Karpas-422 (cell line): ENCODE data around the gene RPS8. TPM values are rescaled to one million over a fixed set of nuclear protein-coding genes. Genes with fewer than 3 reads are reported as not detected.

Experiments
- DNase-seq: peaks from one replicate; pipeline ENCODE4 v3.0.0-alpha.2; 2015
- H2AFZ ChIP-seq: fragments of 200-600 bp; sonication (generic); 2 replicates; pipeline ENCODE4 v1.6.1; 2014; ENCODE audit warnings: antibody characterized with exemption, low read length, mixed read lengths
- H3K27ac ChIP-seq: fragments of 200-600 bp; sonication (generic); 2 replicates; pipeline ENCODE4 v1.5.1; 2014; ENCODE audit warnings: mild to moderate bottlenecking, low read length, moderate library complexity
- H3K27me3 ChIP-seq: fragments of 200-600 bp; sonication (generic); 2 replicates; pipeline ENCODE4 v1.6.1; 2014; ENCODE audit warnings: low read length, mixed read lengths
- H3K36me3 ChIP-seq: fragments of 200-600 bp; sonication (generic); 2 replicates; pipeline ENCODE4 v1.6.1; 2014; ENCODE audit warnings: low read length, mixed read lengths; ENCODE audit not compliant: insufficient read depth
- H3K4me1 ChIP-seq: fragments of 200-600 bp; sonication (generic); 2 replicates; pipeline ENCODE4 v1.6.1; 2014; ENCODE audit warnings: mild to moderate bottlenecking, low read length, mixed read lengths
- H3K4me2 ChIP-seq: fragments of 200-600 bp; sonication (generic); 2 replicates; pipeline ENCODE4 v1.6.1; 2014; ENCODE audit warnings: low read length, low read depth, mild to moderate bottlenecking; ENCODE audit not compliant: poor library complexity, severe bottlenecking
- H3K4me3 ChIP-seq: fragments of 200-600 bp; sonication (generic); 2 replicates; pipeline ENCODE4 v1.5.1; 2014; ENCODE audit warnings: mild to moderate bottlenecking, antibody characterized with exemption, low read length, mixed read lengths
- H3K79me2 ChIP-seq: fragments of 200-600 bp; sonication (generic); 2 replicates; pipeline ENCODE4 v1.6.1; 2014; ENCODE audit warnings: mild to moderate bottlenecking, low read length, mixed read lengths
- H3K9ac ChIP-seq: fragments of 200-600 bp; sonication (generic); 2 replicates; pipeline ENCODE4 v1.6.0; 2014; ENCODE audit warnings: low read length
- H3K9me2 ChIP-seq: fragments of 200-600 bp; sonication (generic), shearing (Covaris generic); replicated peaks from 2 replicates; pipeline ENCODE4 v1.6.0; 2014; ENCODE audit warnings: mild to moderate bottlenecking, low read length, moderate library complexity; ENCODE audit not compliant: insufficient read depth
- H3K9me3 ChIP-seq: fragments of 300-700, 200-600 bp; sonication (generic); 2 replicates; pipeline ENCODE4 v1.6.1; 2014; ENCODE audit warnings: low read length, mixed read lengths
- H4K20me1 ChIP-seq: fragments of 200-600 bp; sonication (generic); 2 replicates; pipeline ENCODE4 v1.6.1; 2014; ENCODE audit warnings: mild to moderate bottlenecking, antibody characterized with exemption, low read length, low read depth; ENCODE audit not compliant: insufficient read depth
- total RNA-seq: library from RNA; depleted of rRNA; stranded (reverse); fragments of >200 nt; shearing (Covaris generic); gene quantifications from 2 replicates; pipeline ENCODE4 v1.2.3, GENCODE V29; 2014; ENCODE audit warnings: low replicate concordance

Gene RPS8
- total RNA-seq, 1 experiment from 2014 or later = 3,372 TPM

DNA sequence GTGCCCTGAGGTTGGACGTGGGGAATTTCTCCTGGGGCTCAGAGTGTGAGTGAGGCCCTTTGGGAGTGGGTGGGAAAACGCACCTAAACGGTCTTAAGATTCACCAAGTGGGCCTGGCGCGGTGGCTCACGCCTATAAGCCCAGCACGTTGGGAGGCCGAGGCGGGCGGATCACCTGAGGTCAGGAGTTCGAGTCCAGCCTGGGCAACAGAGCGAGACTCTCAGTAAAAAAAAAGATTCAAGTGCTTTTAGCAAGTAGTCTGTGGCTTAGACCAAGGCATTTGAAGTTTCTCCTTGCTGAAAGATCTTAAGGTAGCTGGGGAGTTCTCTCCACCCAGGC, 1.4 kb downstream of the RPS8 start:
- H2AFZ ChIP-seq = no peak overlapping the region
- peaks cover 35% of the 10 kb centered on the region for H3K79me2 ChIP-seq
- peak overlapping the region; percentile 93 for H3K27ac ChIP-seq
- H3K36me3 ChIP-seq = peaks cover 28% of the 10 kb centered on the region
- H3K27me3 ChIP-seq = no peaks in the 10 kb centered on the region
- no peak for DNase-seq
- H3K9me3 ChIP-seq = no peaks in the 10 kb centered on the region
- peaks cover 29% of the 10 kb centered on the region; the same call in 1 of the 2 replicates for H4K20me1 ChIP-seq
- peak overlapping the region; percentile 96 for H3K4me3 ChIP-seq
- H3K4me1 ChIP-seq = peaks cover 24% of the 10 kb centered on the region
- H3K9me2 ChIP-seq = no peaks in the 10 kb centered on the region
- H3K9ac ChIP-seq = peak overlapping the region; percentile 95
- H3K4me2 ChIP-seq = peak overlapping the region; percentile 92

DNA sequence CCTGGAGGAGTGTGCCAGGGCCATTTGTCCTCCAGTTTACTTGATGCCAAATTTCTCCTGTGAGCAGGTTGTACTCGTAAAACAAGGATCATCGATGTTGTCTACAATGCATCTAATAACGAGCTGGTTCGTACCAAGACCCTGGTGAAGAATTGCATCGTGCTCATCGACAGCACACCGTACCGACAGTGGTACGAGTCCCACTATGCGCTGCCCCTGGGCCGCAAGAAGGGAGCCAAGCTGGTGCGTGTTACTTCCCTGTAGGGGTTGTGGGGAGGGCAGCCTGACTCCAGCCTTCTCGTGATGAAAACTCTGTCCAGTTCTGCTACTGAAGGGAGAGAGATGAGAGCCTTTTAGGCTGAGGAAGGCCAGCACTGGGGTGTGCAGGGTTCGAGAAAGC, 2.2 kb downstream of the RPS8 start:
- H3K27me3 ChIP-seq = no peaks in the 10 kb centered on the region
- H2AFZ ChIP-seq = no peak overlapping the region
- peak overlapping the region; percentile 96; the same call in 1 of the 2 replicates for H3K4me3 ChIP-seq
- peaks cover 35% of the 10 kb centered on the region for H3K79me2 ChIP-seq
- H3K9me3 ChIP-seq = no peaks in the 10 kb centered on the region
- H3K36me3 ChIP-seq = peaks cover 28% of the 10 kb centered on the region
- H3K4me1 ChIP-seq = peaks cover 24% of the 10 kb centered on the region
- H4K20me1 ChIP-seq = peaks cover 29% of the 10 kb centered on the region; the same call in 1 of the 2 replicates
- peak overlapping the region; percentile 92 for H3K4me2 ChIP-seq
- H3K27ac ChIP-seq = no peak overlapping the region; the same call in 1 of the 2 replicates
- no peaks in the 10 kb centered on the region for H3K9me2 ChIP-seq
- H3K9ac ChIP-seq = peak overlapping the region; percentile 95; the same call in 1 of the 2 replicates
- DNase-seq = no peak

DNA sequence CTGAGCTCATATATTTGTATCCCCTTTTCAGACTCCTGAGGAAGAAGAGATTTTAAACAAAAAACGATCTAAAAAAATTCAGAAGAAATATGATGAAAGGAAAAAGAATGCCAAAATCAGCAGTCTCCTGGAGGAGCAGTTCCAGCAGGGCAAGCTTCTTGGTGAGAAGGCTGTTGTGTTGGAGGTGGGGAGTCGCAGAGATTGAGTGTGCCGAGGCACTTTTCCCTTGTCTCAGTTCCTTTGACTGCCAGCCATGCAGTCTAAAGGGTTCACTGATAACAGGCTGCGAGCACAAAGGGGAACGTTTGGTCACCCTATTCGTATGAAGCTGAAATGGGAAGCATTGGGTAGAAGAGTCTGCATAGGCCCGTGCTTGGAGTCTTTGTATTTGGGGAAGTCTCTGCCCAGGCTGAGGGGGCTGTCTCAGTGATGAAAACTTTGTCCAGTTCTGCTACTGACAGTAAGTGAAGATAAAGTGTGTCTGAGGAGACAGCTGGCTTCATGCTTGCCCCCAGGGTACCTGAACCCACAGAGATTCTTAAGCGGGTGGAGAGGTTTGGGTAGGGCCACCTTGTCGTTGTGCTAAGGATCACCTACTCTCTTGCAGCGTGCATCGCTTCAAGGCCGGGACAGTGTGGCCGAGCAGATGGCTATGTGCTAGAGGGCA, 2.8 kb downstream of the RPS8 start:
- no peak overlapping the region for H2AFZ ChIP-seq
- H3K4me3 ChIP-seq = no peak overlapping the region
- peaks cover 27% of the 10 kb centered on the region for H3K4me1 ChIP-seq
- H3K9ac ChIP-seq = no peak overlapping the region
- H3K27me3 ChIP-seq = no peaks in the 10 kb centered on the region
- H3K9me3 ChIP-seq = no peaks in the 10 kb centered on the region
- peaks cover 35% of the 10 kb centered on the region for H3K79me2 ChIP-seq
- no peaks in the 10 kb centered on the region for H3K9me2 ChIP-seq
- H3K36me3 ChIP-seq = peaks cover 28% of the 10 kb centered on the region
- peaks cover 29% of the 10 kb centered on the region; the same call in 1 of the 2 replicates for H4K20me1 ChIP-seq
- DNase-seq = no peak
- peak overlapping the region; percentile 92 for H3K4me2 ChIP-seq
- no peak overlapping the region for H3K27ac ChIP-seq

DNA sequence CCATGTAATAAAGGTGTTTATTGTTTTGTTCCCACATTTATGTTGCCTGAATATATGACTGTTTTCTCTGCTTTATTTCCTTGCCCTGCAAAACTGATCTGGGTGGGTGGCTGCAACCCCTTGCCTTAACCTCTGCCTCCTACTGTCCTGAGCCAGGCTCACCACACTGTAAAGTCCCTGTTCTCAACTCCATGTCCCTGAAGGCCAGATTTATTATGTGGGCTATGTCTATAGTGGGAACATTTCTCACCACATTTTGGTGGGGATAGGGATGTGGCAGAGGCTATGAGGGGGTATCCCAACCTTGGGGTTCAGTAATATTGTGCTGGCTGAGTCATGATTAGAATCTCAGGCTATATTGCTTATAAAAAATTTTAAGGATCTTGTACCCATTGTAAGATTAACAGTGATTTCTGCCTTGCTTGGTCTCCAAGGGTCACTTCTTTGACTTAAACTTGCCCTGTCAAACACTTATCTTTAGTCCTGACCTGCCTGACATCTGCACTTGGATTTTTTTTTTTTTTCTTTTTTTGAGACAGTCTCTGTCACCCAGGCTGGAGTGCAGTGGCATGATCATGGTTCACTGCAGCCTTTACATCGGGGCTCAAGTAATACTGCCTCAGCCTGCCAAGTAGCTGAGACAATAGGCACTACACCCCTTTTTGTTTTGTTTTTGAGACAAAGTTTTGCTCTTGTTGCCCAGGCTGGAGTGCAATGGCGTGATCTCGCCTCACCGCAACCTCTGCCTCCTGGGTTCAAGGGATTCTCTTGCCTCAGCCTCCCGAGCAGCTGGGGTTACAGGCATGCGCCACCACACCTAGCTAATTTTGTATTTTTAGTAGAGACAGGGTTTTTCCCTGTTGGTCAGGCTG, 3.6 kb downstream of the RPS8 start:
- Histone ChIP-seq H3K9ac (no peak overlapping the region), H3K36me3 (peaks cover 28% of the 10 kb centered on the region), H3K9me3 (no peaks in the 10 kb centered on the region), H3K4me1 (peaks cover 34% of the 10 kb centered on the region), H3K9me2 (no peaks in the 10 kb centered on the region), H3K4me3 (no peak overlapping the region), H3K27me3 (no peaks in the 10 kb centered on the region), H3K79me2 (peaks cover 35% of the 10 kb centered on the region), H3K27ac (no peak overlapping the region), H4K20me1 (peaks cover 29% of the 10 kb centered on the region; the same call in 1 of the 2 replicates), H3K4me2 (no peak overlapping the region), H2AFZ (no peak overlapping the region)
- DNase-seq = no peak

DNA sequence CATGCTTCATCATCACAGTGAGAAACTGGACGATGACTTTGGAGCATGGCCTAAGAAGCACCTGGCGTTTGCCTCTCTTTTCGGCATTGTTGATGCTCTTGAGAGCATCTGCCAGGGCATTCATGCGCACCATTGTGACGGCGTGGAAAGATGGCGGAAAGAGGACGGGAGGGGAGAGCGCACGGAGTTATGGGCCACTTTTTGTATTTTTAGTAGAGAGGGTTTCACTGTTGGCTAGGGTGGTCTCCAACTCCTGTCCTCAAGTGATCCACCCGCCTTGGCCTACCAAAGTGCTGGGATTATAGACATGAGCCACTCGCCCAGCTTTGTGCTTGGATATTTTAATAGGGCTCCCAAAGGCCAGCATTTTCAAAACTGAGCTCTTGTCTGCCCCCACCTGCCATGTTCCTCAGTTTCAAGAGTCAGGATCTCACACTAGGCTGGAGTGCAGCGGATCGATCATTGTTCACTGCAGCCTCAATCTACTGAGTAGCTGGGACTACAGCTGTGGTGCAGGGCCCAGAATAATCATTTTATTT, 5.3 kb downstream of the RPS8 start:
- Histone ChIP-seq H3K4me2 (no peak overlapping the region), H3K79me2 (peaks cover 24% of the 10 kb centered on the region), H3K9ac (no peak overlapping the region), H2AFZ (no peak overlapping the region), H3K4me1 (peaks cover 42% of the 10 kb centered on the region), H3K9me2 (no peaks in the 10 kb centered on the region), H3K4me3 (no peak overlapping the region), H4K20me1 (peaks cover 27% of the 10 kb centered on the region; the same call in 1 of the 2 replicates), H3K36me3 (peaks cover 28% of the 10 kb centered on the region), H3K27ac (no peak overlapping the region), H3K27me3 (no peaks in the 10 kb centered on the region), H3K9me3 (no peaks in the 10 kb centered on the region)
- DNase-seq = peak; percentile 69

DNA sequence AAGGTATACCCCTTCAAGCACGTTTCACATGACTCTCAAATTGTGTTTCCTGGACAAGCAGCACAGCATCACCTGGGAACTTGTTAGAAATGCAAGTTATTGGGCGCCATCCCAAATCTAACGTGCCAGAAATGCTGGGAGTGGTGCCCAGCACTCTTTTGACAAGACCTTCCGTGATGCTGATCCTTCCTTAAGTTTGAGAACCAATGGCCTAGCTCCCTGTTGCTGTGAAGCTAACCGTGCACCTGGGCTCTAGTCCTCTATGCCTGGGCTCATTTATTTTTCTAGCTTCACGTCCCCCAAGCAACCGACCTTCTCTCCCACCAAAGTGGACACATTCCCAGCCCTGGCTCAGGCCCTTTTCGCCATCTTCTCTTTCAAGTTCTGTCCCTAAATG, 8.4 kb downstream of the RPS8 start:
- peak overlapping the region; percentile 94 for H3K9ac ChIP-seq
- DNase-seq = peak; percentile 73
- no peaks in the 10 kb centered on the region for H3K27me3 ChIP-seq
- peak overlapping the region; percentile 80 for H3K27ac ChIP-seq
- peak overlapping the region; percentile 82 for H3K4me3 ChIP-seq
- H3K79me2 ChIP-seq = no peaks in the 10 kb centered on the region
- peaks cover 41% of the 10 kb centered on the region for H3K4me1 ChIP-seq
- no peaks in the 10 kb centered on the region for H4K20me1 ChIP-seq
- peak overlapping the region; percentile 86 for H3K4me2 ChIP-seq
- no peaks in the 10 kb centered on the region for H3K9me2 ChIP-seq
- peaks cover under 1% of the 10 kb centered on the region; the same call in 1 of the 2 replicates for H3K36me3 ChIP-seq
- H2AFZ ChIP-seq = peak overlapping the region; percentile 65; the same call in 1 of the 2 replicates
- H3K9me3 ChIP-seq = no peaks in the 10 kb centered on the region

DNA sequence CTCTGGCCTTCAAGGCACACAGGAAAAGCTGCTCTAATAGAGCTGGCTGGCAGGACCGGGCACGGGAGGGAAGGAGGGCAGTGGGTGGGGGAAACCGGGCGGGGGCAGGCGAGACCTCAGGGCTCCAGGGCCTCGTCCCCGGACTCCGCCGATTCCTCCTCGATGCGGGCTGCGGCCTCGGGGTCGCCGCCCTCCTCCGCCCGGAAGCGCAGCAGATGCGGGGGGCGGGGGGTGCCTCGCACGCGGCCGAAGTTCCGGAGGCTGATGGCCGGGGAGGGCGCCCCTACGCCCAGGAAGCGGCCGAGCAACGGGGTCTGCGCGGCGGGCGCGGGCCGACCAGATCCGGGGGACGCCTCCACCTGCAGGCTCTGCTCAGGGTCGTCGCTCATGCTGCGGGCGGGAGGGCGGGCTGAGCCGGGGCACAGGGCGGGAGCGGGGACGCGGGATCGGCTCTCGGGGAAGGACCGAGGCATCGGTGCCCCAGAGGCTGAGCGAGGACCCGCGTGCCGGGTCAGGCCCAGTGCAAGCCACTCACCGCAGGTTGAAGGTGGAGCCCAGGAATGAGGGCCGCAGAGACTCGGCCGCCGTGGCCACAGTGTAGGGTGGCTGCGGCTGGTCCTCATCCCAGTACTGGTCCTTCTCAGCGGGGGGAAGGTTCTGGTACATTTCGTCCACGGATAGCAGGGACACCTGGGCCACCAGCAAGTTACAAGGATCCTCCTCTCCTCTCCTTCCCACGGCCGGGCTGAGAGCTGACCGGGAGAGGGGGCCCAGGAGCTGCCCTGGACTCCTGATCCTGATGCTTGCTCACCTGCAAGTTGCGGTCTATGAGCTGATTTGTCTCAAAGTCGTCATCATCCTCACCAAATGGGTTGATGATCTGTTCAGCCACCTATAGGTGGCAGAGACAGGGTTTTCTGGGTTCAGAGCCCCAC, 9.0 kb downstream of the RPS8 start:
- no peaks in the 10 kb centered on the region for H3K9me2 ChIP-seq
- H3K27me3 ChIP-seq = no peaks in the 10 kb centered on the region
- H3K9ac ChIP-seq = peak overlapping the region; percentile 94
- H3K79me2 ChIP-seq = no peaks in the 10 kb centered on the region
- H2AFZ ChIP-seq = peak overlapping the region; percentile 65; the same call in 1 of the 2 replicates
- no peaks in the 10 kb centered on the region for H3K36me3 ChIP-seq
- peak overlapping the region; percentile 82 for H3K4me3 ChIP-seq
- H4K20me1 ChIP-seq = no peaks in the 10 kb centered on the region
- H3K4me2 ChIP-seq = peak overlapping the region; percentile 86
- H3K4me1 ChIP-seq = peaks cover 41% of the 10 kb centered on the region
- no peaks in the 10 kb centered on the region for H3K9me3 ChIP-seq
- DNase-seq = peak; percentile 90
- peak overlapping the region; percentile 80 for H3K27ac ChIP-seq
